ENCODE measurements around the gene EXOC3.

DNA sequence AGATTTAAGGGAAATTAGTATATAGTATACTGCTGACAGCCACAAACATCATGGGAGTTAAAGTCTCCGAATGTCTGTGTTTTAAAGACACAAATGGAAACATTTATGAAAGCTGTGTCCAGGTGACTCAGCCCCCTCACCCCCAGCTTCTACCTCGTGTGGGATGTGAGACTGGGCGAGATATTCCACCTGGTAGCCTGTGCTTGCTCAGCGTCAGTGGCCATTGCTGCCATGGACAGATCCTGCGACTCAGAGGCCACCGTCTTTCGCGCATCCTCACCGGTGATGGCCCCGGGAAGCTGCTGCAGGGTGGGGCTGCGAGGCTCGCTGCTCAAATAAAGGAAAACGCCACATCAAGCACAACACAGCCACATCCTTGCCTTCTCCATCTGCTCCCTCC, 31.2 kb upstream of the EXOC3 start:
- TF ChIP-seq, protein P1, sequence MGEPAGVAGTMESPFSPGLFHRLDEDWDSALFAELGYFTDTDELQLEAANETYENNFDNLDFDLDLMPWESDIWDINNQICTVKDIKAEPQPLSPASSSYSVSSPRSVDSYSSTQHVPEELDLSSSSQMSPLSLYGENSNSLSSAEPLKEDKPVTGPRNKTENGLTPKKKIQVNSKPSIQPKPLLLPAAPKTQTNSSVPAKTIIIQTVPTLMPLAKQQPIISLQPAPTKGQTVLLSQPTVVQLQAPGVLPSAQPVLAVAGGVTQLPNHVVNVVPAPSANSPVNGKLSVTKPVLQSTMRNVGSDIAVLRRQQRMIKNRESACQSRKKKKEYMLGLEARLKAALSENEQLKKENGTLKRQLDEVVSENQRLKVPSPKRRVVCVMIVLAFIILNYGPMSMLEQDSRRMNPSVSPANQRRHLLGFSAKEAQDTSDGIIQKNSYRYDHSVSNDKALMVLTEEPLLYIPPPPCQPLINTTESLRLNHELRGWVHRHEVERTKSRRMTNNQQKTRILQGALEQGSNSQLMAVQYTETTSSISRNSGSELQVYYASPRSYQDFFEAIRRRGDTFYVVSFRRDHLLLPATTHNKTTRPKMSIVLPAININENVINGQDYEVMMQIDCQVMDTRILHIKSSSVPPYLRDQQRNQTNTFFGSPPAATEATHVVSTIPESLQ (CRISPR knock-in tag; IDR thresholded peaks at IDR 0.05), result no peak
- no peak for TF ChIP-seq RELA (CRISPR knock-in tag; IDR thresholded peaks at IDR 0.05; ENCODE audit: borderline replicate concordance)
- TF ChIP-seq FOXP1 (CRISPR knock-in tag; IDR thresholded peaks at IDR 0.05; ENCODE audit: borderline replicate concordance), result no peak
- no peak for TF ChIP-seq NR1H2 (CRISPR knock-in tag; IDR thresholded peaks at IDR 0.05)
- no peak for TF ChIP-seq JUN (CRISPR knock-in tag; IDR thresholded peaks at IDR 0.05)
- TF ChIP-seq, protein P2, sequence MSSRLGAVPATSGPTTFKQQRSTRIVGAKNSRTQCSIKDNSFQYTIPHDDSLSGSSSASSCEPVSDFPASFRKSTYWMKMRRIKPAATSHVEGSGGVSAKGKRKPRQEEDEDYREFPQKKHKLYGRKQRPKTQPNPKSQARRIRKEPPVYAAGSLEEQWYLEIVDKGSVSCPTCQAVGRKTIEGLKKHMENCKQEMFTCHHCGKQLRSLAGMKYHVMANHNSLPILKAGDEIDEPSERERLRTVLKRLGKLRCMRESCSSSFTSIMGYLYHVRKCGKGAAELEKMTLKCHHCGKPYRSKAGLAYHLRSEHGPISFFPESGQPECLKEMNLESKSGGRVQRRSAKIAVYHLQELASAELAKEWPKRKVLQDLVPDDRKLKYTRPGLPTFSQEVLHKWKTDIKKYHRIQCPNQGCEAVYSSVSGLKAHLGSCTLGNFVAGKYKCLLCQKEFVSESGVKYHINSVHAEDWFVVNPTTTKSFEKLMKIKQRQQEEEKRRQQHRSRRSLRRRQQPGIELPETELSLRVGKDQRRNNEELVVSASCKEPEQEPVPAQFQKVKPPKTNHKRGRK (CRISPR knock-in tag; IDR thresholded peaks at IDR 0.05; ENCODE audit: borderline replicate concordance), result no peak
- TF ChIP-seq, protein P3, sequence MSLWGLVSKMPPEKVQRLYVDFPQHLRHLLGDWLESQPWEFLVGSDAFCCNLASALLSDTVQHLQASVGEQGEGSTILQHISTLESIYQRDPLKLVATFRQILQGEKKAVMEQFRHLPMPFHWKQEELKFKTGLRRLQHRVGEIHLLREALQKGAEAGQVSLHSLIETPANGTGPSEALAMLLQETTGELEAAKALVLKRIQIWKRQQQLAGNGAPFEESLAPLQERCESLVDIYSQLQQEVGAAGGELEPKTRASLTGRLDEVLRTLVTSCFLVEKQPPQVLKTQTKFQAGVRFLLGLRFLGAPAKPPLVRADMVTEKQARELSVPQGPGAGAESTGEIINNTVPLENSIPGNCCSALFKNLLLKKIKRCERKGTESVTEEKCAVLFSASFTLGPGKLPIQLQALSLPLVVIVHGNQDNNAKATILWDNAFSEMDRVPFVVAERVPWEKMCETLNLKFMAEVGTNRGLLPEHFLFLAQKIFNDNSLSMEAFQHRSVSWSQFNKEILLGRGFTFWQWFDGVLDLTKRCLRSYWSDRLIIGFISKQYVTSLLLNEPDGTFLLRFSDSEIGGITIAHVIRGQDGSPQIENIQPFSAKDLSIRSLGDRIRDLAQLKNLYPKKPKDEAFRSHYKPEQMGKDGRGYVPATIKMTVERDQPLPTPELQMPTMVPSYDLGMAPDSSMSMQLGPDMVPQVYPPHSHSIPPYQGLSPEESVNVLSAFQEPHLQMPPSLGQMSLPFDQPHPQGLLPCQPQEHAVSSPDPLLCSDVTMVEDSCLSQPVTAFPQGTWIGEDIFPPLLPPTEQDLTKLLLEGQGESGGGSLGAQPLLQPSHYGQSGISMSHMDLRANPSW (CRISPR knock-in tag; conservative IDR thresholded peaks at IDR 0.05; ENCODE audit: low read depth), result no peak

All from WTC11 (cell line).